Glomerular visceral epithelial cell (primary cell): Measurements from ENCODE around the gene CD300H.
A peak's percentile ranks its signal among the peaks of the same experiment; 100 is the strongest.

Experiments
- DNase-seq: peaks from one replicate; pipeline ENCODE4 v3.0.0-alpha.2; 2016; ENCODE audit errors: extremely low spot score

Gene CD300H

DNA sequence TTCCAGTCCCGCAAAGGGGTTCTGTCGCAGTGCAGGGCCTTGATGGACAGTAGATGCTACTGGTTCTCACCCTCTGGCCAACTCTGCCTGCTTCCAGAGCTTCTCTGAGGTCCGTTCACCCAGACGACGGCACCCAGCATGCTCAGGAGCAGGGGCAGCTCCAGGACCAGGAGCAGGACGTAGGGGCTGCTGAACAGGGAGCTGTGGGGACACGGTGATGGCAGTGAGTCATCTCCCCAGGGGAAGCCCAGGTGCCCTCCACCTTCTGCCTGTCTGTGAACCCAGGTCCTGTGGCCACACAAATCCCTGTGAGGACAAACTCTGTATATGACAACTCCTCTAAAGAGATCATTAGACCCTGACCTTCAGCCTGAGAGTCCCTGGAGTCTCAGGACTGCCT lies 18.0 kb downstream of the CD300H start:
- DNase-seq: no peak

- peak; percentile 27 for DNase-seq
These were observed 19.6 kb downstream of the CD300H start for GRCh38 chr17:74547736-74548135.

- DNase-seq: no peak
These were observed 20.0 kb downstream of the CD300H start for GRCh38 chr17:74547264-74547663.

DNA sequence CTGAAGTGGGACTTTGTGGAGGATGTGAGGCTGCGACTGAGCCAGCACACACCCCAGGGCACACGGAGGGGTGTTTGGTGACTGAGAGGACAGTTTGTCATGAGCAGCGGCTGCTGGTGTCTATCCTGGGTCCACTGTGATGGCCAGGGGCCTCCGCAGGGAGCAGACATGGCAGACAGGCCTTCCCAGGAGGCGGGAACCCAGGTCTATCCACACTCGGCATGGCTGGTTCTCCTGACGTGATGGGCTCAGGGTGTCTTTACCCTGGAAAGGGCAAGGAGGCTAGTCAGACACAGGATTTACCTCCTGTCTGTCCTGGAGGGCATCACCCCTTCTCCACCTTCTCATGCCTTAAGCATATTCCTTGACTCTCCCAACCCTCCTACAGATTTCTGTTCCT lies 20.7 kb downstream of the CD300H start:
- DNase-seq: no peak

DNA sequence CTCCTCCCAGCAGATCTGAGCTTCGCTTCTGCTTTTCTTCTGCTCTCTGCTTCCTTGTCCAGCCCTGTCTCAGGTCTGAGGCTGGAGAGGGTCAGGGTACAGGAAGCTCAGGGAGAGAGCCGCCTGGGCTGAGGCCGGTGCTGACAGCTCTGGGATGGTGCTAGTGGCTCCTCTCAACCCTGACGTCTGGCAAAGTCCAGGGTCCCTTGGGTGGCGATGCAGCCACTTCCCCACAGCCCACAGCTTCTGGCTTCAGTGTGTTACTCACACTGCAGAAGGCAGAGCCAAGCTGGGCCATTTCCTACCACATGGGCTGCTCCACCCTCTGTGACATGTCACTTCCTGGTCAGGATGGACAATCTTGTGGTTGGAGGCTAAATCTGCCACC lies 21.5 kb downstream of the CD300H start, which contains the start of gene CD300C:
Gene CD300C (minus strand): TSS at position 273 of the 388 bp plus-strand sequence. CDS start 333 bp downstream, outside the sequence.
- DNase-seq: no peak

DNA sequence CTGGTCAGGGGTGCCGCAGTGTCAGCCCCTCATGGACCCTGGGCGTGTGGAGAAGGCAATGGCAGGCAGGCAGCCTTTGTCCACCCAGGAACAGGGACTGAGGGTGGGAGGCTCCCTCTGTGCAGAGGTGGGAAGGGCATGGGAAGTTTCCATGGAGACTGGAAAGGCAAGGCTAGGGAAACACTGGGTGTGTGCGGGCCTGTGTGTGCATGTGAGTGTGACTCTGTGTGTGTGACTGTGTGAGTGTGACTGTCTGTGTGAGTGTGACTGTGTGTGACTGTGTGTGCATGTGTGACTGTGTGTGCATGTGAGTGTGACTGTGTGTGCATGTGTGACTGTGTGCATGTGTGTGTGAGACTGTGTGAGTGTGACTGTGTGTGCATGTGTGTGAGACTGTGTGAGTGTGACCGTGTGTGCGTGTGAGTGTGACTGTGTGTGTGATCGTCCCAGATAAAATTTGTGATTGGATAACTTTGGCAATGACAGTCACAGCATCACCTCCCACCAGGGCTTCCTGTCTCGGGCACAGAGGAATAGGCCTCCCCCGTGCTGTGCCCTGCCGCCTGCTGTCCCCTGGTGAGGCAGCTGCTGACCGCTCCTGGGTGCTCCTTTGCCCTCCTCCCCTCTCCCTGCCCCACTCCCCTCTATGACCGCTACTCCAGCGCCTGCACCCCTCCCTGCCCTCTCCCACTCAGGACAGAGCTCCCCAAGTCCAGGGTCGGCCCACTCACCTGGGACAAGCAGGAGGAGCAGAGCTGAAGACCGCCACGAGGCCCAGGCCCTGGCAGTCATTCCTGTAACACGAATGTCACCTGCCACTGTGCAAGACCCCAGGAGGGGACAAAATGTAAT lies 22.1 kb downstream of the CD300H start:
- no peak for DNase-seq

DNA sequence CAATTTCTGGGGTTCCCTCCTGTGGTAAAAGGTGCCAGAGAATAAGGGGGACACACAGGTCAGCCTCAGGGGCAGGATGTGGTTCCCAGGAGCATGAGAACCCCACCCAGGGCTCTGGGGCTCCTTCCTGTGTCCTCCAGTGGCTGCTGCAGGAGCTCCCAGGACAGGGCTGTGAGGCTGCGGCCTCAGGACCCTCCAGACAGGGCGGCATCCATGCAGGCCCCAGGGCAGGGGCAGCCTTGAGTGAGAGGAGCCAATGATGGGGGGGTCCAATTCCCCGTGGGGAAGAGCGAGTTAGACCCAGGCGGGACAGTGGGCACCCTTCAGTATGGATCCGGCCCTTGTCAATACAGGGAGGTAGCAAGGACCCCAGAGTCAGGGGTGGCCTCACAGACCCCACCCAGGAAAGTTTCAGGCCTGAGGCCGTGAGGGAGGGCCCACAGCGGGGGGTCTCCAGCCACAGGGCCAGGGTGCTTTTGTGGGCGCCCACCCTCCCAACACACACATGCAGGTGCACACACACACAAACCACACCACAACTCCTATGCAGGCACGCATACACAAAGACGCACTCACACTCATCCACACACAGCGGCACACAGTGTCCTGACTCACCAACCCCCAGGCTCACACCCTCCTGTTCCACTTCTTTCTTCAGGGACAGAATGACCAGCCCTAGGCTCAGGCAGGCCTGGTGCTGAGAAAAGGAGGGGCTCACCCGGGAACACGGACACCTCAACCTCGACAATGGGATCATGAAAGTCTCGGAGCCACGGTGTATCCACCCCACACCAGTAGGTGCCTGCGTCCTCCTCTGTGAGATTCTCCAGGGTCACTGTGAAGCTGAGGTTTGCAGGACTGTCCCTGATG lies 23.2 kb downstream of the CD300H start:
- no peak for DNase-seq

DNA sequence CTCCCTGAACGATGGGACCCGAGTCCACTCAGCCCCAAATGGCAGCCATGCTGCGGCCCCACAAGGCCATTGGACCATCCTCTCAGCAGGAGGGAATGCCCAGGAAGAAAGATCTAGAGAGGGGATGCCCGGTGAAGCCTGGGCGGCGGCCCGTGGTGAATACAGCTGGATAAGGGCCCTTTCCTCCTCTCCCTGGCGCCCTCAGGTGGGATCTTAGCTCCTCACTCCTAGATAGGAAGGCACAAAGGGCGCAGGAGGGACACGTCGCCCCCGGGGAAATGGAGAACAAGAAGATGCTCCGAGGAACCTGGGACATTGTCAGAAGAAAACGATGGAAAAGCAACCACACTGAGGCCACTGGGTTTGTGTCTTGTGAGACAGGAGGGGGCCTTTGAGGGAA lies 23.9 kb downstream of the CD300H start:
- DNase-seq: no peak

GRCh38 chr17:74542727-74543383 lies 24.5 kb downstream of the CD300H start:
- DNase-seq: no peak

DNA sequence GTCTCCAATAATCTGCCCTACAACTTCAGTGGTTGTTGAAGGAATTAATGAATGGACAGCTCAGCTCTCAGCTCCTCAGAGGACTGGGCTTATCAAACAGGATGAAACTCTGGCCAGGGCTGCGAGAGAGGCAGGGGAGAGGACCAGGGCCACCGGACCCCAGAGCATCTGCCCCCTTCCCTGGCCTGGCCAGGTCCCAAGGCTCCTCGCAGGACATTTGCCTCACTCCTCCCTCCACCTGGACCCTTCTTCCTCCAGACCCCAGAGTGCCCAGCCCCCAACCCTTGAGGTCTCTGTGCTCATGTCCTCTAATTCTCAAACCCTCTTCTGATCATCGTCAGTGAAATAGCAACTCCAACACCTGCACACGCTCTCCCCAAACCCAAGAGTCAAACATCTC lies 25.1 kb downstream of the CD300H start:
- no peak for DNase-seq

DNA sequence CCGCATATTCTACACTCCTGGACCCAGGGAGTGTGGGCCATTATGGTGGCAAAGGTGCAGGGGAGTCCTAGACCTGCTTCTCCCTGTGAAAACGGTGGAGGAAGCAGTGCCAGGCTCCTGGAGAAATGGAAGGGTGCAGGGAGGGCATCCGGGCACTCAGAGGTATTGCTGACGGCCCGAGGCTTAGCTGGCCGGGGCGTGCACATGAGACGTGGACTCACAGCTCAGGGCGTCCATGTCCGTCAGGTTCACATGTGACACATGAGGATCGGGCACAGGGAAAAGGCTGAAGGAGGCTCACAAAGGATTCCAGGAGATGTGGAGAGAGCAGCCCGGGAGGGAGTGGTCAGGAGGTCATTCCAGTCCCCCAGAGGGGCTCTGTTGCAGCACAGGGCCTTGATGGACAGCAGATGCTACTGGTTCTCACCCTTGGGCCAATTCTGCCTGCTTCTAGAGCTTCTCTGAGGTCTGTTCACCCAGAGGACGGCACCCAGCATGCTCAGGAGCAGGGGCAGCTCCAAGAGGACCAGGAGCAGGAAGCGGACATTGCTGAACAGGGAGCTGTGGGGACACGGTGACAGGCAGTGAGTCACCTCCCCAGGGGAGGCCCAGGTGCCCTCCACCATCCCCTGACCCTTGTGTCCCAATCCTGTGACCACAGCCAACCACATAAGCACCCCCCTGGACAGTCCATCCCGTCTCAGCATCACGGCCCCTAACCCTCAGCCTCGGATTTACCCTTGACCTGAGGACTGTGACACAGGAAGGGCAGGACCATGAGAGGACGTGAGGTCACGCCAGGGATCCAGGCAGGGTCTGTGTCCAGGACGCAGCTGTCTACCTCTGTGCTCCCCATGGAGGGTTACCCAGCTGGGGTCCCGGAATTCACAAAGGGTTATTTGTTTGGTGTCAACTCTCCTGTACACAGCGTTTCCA lies 25.9 kb downstream of the CD300H start:
- no peak for DNase-seq

DNA sequence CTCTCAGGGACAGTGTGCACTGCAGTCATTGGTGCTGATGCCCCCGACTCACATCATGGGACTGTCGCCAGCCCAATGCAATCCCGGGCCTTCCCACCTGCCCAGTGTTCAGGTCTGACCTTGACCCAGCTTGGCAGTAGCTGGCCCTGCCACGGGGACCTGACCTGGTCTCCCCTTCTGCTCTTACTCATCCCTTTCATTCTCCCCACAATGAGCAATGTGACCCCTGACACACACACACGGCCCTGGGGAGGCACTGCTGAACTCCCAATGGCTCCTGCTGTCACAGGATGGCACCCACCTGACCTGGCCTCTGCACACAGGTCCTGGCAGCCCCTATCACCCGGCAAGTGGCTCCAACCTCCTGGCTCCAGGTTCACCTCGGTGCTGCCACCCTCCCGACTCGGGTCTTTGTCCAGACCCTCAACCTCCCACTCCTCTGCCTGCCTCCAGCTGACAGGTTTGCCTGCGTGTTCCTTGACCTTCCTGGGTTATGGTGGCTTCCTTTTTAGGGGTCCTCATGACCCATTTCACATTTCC lies 28.0 kb downstream of the CD300H start:
- no peak for DNase-seq

GRCh38 chr17:74536890-74537289 lies 30.4 kb downstream of the CD300H start:
- no peak for DNase-seq

- DNase-seq: no peak
These were observed 35.2 kb downstream of the CD300H start for GRCh38 chr17:74532115-74532514.

DNA sequence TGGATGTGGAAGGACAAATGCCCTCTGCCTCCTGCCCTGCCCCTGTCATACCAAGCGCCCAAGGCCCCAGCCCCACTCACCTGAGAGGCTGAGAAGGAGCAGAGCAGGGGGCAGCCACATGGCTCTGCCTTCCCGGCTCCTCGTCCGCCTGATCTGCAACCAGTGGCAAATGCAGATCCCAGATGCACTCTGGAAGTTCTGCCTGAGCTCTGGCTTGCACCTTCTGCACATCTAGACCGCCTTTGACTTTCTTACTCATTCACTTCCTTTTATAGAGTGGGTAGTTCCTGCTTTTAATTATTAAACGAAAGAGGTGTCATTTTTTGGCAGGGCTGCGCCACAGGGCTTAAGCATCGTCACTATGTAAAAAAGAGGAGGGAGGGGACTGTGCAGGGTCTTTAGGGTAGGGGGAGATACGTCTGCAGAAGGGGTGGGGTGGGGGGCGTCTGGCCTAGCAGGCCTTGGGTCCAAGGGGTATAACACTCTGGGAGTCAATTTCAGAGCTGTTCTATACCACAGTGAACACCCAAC lies 36.0 kb downstream of the CD300H start, which contains the start of gene CD300LB:
Gene CD300LB (minus strand): TSS at position 245 of the 531 bp plus-strand sequence. CDS start 125 bp downstream, at position 120.
- DNase-seq: no peak

DNA sequence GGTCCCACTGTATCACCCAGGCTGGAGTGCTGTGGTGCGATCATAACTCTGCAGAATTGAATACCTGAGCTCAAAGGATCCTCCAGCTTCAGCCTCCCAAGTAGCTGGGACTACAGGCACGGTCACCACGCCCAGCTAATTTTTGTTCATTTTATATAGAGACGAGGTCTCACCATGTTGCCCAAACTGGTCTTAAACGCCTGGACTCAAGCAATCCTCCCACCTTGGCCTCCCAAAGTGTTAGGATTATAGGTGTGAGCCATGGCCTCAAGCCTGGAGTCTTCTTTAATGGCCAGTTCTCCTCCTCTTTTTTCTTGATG lies 36.5 kb downstream of the CD300H start:
- no peak for DNase-seq

GRCh38 chr17:74529243-74529642 lies 38.1 kb downstream of the CD300H start:
- DNase-seq: no peak

GRCh38 chr17:74528491-74529199 lies 38.7 kb downstream of the CD300H start:
- no peak for DNase-seq

DNA sequence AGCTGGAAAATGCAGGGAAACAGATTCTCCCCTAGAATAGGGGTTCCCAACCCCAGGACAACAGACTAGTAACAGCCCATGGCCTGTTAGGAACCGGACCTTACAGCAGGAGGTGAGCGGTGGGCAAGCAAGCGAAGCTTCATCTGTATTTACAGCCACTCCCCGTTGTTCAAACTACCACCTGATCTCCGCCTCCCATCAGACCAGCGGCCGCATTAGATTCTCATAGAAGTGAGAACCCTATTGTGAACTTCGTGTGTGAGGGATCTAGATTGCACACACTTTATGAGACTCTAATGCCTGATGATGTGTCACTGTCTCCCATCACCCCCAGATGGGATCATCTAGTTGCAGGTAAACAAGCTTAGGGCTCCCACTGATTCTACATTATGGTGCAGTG lies 39.6 kb downstream of the CD300H start:
- DNase-seq: no peak

DNA sequence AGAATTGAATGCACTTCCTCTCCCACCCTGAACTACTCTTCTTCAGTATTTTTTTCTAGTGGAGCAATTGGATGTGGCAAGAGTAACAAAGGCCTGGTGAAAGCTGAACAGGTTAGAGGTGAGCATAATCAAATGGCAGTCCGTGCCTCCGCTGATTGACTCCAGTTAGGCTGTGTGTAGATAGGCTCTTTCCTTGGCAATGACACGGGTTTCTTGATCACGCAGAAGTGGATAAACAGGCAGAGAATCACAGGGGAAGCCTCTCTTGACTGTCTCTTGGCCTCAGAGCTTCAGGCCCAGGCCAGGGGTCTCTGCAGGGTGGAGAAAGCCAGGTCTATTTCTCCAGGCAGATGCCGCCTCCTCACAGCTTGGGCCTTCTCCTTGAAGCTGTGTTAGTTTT lies 40.2 kb downstream of the CD300H start:
- DNase-seq: no peak
